HFFc6 (cell line): ENCODE measurements around the gene METTL8. TPM values are rescaled to one million over a fixed set of nuclear protein-coding genes. Genes with fewer than 3 reads are reported as not detected.

Experiments
- DNase-seq: peaks from one replicate; pipeline ENCODE4 v3.0.0-alpha.2; 2018
- H3K27ac Mint-ChIP-seq: 2 replicates; pipeline ENCODE4 v1.8.0; 2020; ENCODE audit warnings: mild to moderate bottlenecking, mixed read lengths
- H3K27me3 Mint-ChIP-seq: 2 replicates; pipeline ENCODE4 v1.8.0; 2021; ENCODE audit warnings: mild to moderate bottlenecking, moderate library complexity, mixed read lengths; ENCODE audit not compliant: insufficient read depth
- H3K36me3 Mint-ChIP-seq: 2 replicates; pipeline ENCODE4 v1.8.0; 2021; ENCODE audit warnings: low read depth, mixed read lengths
- H3K4me1 Mint-ChIP-seq: 2 replicates; pipeline ENCODE4 v1.8.0; 2020; ENCODE audit warnings: low read depth, mixed read lengths
- H3K4me3 Mint-ChIP-seq: 2 replicates; pipeline ENCODE4 v1.8.0; 2020; ENCODE audit warnings: mild to moderate bottlenecking, moderate library complexity, mixed read lengths
- H3K9me3 Mint-ChIP-seq: 2 replicates; pipeline ENCODE4 v1.8.0; 2020; ENCODE audit warnings: mild to moderate bottlenecking, mixed read lengths
- CTCF ChIP-seq: fragments of 200-600 bp; sonication (generic); IDR thresholded peaks from 2 replicates; pipeline ENCODE4 v1.5.0; 2021; ENCODE audit warnings: antibody characterized with exemption, mild to moderate bottlenecking
- total RNA-seq, 6 experiments: library from RNA; stranded (reverse); fragmentation: NEBNext Ultra II Directional; extraction: Animal tissue kit (Norgen Biotek cat#: 25700); gene quantifications; 2 replicates in 1 of 6; 3 replicates in 5 of 6; pipeline ENCODE4 v1.2.3, GENCODE V29; 2021

METTL8 gene
- total RNA-seq, 6 experiments from 2014 or later: 17.7 to 26.2 (median 22.3) TPM

- no peaks in the 10 kb centered on the region for H3K36me3 Mint-ChIP-seq
- no peak overlapping the region for H3K27ac Mint-ChIP-seq
- no peak for TF ChIP-seq CTCF
- H3K9me3 Mint-ChIP-seq: no peaks in the 10 kb centered on the region
- no peak overlapping the region for H3K4me3 Mint-ChIP-seq
- no peak for DNase-seq
- no peaks in the 10 kb centered on the region; the same call in 1 of the 2 replicates for H3K27me3 Mint-ChIP-seq
- H3K4me1 Mint-ChIP-seq: peaks cover 57% of the 10 kb centered on the region
These were observed 21.1 kb downstream of the METTL8 start for GRCh38 chr2:171412571-171413175.

DNA sequence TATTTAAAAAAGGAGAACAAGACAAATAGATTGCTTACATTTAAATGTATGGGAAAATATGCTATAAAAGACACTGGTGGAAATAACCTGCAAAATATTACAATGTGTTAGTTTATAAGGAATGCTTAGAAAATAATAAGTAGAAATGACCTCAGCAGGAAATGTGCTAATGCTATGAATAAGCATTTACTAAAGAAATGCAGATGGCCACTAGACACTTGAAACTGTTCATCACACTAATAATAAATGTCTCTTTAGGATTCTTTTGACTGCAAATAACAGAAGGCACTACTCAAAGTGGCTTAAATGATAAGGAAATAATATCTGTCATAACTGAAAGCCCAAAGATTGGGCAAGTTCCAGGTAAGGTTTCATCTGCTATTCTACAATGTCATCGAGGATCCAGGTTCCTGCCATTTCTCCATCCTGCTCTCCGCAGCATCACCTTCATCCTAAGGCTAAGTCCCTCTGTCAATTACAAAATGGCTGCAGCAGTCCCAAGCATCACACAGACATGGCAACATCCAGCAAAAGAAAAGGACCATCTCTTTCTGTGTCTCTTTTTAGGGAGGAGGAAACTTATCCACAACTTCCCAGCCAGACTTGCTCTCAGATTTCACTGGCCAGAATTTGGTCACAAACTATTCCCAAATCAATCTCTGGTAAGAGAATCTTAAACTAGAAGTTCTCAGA lies 21.9 kb downstream of the METTL8 start:
- Mint-ChIP-seq H3K27me3 (no peaks in the 10 kb centered on the region; the same call in none of the 2 replicates), H3K36me3 (0 out of 2 replicates have a peak, but pooled peaks cover 2% of the 10 kb centered on the region), H3K4me1 (peaks cover 56% of the 10 kb centered on the region), H3K4me3 (no peak overlapping the region; the same call in 1 of the 2 replicates), H3K9me3 (no peaks in the 10 kb centered on the region), H3K27ac (peak overlapping the region; percentile 47; the same call in 1 of the 2 replicates)
- TF ChIP-seq CTCF: no peak
- DNase-seq: no peak

DNA sequence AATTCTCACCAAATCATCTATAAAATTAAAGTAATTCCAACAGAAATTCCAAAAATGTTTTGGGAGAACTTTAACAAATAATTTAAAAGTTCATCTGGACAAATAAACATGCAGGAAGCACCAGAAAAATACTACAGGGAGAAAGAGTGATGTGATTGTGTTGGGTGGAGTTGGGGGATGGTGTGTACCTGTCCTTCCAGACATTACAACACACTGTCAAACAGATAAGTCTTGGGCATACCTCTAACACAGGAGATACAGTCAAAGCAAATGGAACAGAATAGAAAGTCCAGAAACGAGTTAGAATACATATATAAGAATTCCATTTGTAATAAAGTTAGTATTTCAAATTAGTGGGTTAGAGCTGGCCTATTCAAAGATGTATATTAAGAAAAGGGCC lies 22.6 kb downstream of the METTL8 start:
- Mint-ChIP-seq H3K27ac (no peak overlapping the region; the same call in 1 of the 2 replicates), H3K4me1 (peaks cover 49% of the 10 kb centered on the region)
- no peak for DNase-seq

DNA sequence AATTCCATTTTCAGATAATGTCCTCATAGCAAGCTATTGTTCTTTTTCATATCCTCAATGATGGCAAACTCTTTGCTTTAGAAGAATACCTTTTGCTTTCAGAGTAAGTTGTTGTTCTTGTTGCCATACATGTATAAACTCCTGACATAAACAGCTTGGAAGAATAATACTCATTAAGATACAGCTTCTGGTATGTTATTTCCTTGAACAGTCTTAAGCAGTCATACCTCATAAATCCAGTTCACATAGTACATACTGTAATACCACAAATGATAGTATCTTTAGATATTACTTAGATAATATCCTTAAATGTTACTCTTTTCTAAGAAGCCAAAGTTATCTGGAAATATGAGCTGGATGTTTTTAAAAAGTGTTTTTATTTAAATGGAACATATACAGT lies 23.2 kb downstream of the METTL8 start:
- peak; percentile 33 for DNase-seq
- H3K4me3 Mint-ChIP-seq: peak overlapping the region; percentile 35; the same call in 1 of the 2 replicates
- no peak for TF ChIP-seq CTCF
- no peaks in the 10 kb centered on the region; the same call in none of the 2 replicates for H3K27me3 Mint-ChIP-seq
- H3K36me3 Mint-ChIP-seq: peaks cover 10% of the 10 kb centered on the region; the same call in 1 of the 2 replicates
- peak overlapping the region; percentile 82 for H3K27ac Mint-ChIP-seq
- peaks cover 47% of the 10 kb centered on the region for H3K4me1 Mint-ChIP-seq
- H3K9me3 Mint-ChIP-seq: no peaks in the 10 kb centered on the region

More for the DNA sequence above, 22.6 kb downstream of the METTL8 start:
- no peak for TF ChIP-seq CTCF
- H3K27me3 Mint-ChIP-seq: no peaks in the 10 kb centered on the region; the same call in none of the 2 replicates
- no peak overlapping the region for H3K4me3 Mint-ChIP-seq
- no peaks in the 10 kb centered on the region for H3K9me3 Mint-ChIP-seq
- H3K36me3 Mint-ChIP-seq: 0 out of 2 replicates have a peak, but pooled peaks cover 5% of the 10 kb centered on the region

DNA sequence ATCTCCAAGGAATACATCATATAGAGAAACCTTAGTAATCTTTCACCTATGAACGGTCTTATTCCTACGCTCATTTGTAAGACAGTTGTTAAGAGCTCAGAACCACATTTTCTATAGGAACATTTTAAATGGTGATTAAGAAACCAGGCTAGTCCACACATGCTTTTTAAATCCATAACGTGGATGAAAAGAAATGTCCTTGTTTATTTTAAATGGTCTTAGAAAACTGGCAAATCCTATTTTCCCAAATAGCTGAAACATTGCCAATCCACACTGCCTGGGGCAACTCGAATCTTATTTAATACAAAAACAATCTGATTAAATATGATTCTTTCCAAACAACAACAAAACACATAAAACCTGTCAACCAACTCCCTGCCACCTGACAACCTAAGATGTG lies 23.7 kb downstream of the METTL8 start:
- no peak for TF ChIP-seq CTCF
- no peaks in the 10 kb centered on the region; the same call in none of the 2 replicates for H3K27me3 Mint-ChIP-seq
- peak; percentile 32 for DNase-seq
- H3K36me3 Mint-ChIP-seq: peaks cover 15% of the 10 kb centered on the region; the same call in 1 of the 2 replicates
- peak overlapping the region; percentile 82 for H3K27ac Mint-ChIP-seq
- H3K4me1 Mint-ChIP-seq: peaks cover 50% of the 10 kb centered on the region
- H3K4me3 Mint-ChIP-seq: peak overlapping the region; percentile 35; the same call in 1 of the 2 replicates
- H3K9me3 Mint-ChIP-seq: no peaks in the 10 kb centered on the region
